NCI-H1105 (cell line): ENCODE measurements around the gene LRRFIP2.
"Not testable (repeated sequence)": the region's sequence is repeated elsewhere in the genome, so short reads cannot be mapped to it uniquely, and the experiment has no call there.

Source experiments
- DNase-seq: peaks from one replicate; lab custom pipeline; 2025; lab: John Stamatoyannopoulos, UW

Gene LRRFIP2

DNA sequence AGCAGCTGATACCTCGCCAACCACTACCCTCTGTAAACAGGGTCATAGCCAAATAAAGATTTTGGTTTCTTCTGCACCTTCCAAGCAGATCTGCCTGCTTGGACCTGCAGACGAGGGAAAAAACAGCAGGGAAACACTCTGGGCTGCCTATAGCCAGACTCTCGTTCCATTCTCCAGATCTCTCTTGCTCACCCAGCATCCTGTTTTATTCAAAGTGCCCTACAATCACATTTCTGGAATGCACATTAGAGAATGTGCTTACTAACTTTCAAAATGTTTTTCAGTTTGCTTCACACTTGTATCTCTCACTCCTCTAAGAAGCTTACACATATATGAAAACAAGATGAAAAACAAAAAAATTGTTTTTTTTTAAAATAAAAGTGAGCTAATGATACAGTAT lies 109.6 kb downstream of the LRRFIP2 start:
- DNase-seq = no peak

DNA sequence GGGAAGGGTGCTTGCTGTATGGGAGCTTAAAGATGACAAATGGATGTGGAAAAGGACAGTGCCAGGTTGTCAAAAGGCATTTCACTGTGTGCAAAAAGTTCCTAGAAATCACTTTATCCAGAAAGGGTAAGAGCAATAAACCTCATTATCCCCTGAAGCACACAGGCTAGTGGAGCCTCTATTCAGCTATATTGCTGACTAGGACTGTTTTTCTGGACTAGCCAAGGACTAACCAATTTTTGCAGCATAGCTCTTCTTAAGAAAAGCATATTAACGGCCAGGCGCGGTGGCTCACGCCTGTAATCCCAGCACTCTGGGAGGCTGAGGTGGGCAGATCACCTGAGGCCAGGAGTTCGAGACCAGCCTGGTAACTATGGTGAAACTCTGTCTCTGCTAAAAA lies 116.3 kb downstream of the LRRFIP2 start:
- no peak for DNase-seq

DNA sequence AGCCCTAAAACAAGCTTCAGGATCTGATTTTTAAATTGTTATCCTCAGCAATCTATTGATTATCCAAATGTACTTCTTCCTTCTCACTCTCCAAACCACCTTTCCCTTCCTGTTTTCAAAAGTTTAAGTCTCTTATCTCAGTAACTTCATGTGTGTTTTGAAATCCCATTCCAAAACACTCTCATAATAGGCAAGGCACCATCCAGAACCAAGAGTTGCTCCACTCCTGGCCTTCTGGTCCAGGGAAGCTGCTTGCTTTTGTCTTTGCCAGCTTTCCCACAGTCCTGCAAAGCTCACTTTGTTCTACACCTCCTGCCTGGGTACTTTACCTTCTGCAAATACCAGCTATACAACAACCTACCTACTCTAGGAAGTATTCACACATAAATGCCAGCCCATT lies 117.6 kb downstream of the LRRFIP2 start:
- DNase-seq = no peak

DNA sequence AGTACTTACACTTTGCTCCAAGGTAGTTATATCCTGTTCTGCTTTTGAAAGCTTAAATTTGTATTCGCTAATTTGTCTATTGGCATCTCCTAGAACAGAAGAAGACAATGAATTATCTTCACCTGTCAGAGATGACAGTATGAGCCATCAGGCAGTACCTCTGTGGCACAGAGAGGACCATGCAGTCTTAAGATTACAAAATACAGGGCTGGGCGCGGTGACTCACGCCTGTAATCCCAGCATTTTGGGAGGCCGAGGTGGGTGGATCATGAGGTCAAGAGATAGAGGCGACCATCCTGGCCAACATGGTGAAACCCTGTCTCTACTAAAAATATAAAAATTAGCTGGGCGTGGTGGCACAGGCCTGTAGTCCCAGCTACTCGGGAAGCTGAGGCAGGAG lies 119.3 kb downstream of the LRRFIP2 start:
- not testable (repeated sequence) for DNase-seq

DNA sequence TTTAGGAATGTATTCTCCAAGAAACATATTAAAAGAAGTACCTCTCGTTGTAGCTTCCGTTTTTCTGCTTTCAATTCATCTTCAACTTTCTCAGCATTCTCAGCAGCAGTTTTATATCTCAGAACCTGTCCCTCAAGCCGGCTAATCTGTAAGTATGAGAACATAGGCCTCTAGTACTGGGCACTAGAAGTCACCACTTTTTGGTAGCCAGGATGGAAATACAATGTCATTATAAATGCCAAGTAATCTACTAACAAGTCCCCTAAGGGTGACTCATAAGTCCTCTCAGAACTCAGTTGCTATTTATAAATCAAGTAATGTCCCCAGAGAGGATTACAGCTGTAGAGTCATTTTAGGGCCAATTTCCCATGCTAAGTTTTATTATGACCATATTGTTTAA lies 120.0 kb downstream of the LRRFIP2 start:
- no peak for DNase-seq

DNA sequence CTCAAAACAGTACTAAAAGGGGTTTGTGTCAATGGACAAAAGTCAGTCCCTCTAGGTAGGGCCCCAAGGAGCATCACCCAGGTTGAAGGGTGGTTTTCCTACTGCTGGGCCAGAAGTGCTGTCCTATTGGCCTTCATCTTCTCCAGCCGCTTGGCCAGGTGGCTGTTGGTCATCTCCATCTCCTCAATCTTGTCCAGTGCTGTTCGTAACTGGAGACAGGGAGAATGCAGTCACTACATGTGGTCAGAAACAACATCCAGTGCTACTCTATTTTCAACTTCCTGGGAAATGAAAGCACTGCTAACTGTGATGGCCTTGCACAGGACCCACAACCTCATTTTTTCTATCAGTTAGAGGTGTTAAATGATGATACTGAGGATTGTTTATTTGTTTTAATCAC lies 120.6 kb downstream of the LRRFIP2 start:
- no peak for DNase-seq

DNA sequence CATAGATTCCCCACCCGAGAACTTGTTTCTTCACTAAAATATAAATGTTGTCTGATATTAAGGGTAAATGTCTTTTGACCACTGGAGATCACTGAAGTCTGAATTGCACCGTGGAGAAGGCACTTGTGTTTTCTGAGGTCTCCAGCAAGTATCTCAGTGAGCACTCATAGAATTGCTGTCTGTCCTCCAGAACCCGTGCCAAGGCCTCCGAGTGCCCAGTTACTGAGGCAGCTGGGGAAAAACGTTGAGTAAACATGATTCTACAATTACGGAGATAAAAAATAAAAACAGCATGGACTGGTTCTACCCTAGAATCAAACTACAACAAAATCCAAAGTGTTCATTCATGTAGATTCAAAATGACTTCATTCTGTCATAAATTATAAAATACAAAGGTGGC lies 121.0 kb downstream of the LRRFIP2 start:
- no peak for DNase-seq

DNA sequence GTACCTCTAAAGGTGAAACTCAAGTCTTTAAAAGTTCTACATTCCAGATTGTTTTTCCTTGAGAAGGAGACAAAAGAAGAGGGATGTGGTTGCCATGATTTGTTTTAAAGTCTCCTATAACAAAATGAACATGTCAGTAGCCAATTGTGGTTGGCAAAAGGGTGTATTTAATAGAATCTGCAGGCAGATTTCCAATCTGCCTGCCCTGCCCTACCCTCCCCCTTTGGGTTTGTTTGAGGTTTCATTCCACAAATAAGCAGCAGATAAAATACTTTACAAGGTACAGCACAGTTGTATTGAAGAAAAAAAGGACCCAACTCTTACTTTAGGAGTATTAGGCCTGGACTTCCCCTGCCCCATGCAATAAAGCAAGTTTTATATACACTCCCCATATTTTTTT lies 121.5 kb downstream of the LRRFIP2 start:
- no peak for DNase-seq

DNA sequence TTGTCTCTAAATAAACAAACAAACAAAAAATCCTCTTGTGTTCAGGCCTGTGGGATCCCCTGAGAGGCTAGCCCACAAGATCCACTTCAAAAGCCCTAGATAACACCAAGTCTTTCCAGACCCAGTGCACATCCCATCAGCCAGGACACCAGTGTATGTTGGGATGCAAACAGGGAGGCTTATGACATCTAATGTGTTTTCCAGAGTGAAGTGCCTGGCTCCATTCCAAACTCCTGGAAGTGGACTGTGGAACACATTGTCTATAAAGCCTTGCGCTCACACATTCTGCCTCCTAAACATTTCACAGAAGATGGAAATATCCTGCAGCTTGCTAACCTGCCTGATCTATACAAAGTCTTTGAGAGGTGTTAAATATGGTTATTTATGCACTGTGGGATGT lies 124.1 kb downstream of the LRRFIP2 start:
- DNase-seq = peak; percentile 29

DNA sequence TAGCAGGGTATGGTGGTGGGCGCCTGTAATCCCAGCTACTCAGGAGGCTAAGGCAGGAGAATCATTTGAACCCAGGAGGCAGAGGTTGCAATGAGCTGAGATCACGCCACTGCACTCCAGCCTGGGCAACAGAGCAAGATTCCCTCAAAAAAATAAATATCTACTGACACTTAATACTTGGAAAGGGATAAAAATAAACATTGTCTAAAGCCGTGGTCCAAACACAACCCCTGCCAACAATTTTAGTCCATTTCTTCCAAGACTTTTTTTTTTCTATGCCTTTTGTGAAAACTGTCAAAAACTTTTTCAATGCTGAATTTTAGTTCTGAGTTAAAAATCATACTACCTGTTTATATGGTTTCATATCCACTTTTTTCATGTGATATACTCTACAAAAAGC lies 131.7 kb downstream of the LRRFIP2 start:
- not testable (repeated sequence) for DNase-seq

DNA sequence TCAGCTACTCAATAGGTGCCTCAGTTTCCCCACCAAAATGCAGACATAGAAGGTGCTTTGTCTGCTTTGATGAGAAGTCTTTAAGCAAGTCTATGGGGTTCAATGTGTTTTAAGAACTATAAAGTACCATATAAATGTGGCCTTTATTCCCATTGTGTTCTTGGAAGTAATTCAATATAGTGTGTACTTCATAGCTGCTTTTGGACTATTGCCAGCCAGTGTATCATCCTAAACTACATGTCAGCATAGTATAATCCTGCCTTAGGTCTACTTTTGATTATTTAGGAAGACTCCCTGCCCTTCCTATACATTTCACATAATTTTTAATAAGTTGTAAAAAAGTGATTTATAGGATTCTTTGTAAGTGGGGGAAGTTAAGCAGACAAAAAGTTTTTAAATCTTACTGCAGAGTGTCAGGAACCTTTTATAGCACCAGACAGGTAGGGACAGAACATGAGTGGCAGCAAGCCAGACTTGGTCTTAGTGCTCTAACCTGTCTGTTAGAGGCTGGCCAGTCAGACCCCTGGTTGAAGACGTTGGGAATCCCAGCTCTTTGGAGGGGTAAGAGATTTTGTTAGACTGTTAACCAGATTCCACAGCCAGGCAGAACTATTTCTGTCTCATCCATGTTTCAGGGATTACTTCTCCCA lies 132.7 kb downstream of the LRRFIP2 start:
- DNase-seq = no peak

DNA sequence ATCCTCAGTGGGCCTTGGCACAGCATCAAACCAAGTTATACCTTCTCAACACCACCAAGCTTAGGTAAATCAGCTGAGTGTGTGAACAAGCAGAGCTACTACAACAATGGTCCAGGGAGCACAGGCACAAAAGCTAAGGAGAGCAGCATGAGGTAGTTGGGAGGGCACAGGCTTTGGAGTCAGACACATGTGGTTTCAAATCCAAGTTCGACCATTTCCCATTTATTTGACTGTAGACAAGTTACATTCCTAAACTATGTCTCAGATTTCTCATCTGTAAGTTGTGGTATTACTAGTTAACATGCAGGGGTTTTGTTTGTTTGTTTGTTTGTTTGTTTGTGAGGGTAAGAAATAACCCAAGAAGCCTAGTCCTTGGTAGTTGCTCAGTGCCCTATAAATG lies 134.2 kb downstream of the LRRFIP2 start:
- no peak for DNase-seq

DNA sequence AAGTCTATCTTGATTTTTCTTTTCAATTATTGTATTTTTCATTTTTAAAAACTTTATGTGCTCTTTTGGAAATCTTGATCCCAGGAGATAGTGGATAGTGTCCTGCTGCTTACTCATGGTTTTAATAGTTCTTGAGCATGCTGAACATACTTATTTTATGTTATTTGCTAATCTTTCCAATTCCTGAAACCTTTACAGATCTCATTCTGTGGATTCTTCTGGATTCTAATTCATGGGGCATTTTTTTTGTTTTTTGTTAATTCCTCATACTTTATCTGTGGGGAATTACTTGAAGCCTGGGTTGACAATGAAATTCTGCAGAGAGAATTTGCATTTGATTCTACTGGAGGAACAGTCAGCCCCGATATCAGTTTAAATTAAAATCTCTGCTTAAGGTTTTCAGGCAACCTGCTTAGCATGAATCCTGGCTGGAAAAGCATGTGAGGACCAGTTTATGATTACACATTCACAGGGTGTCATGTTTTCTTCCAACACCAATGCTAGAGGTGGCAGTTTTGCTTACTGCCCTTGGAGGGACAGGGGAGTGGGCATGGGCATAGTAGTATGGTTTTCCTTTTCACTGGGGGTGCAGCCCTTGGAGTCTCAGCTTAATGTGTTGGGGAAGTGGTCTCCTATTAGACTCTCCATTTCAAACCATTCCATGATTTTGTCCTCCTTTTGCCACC lies 135.1 kb downstream of the LRRFIP2 start:
- no peak for DNase-seq

DNA sequence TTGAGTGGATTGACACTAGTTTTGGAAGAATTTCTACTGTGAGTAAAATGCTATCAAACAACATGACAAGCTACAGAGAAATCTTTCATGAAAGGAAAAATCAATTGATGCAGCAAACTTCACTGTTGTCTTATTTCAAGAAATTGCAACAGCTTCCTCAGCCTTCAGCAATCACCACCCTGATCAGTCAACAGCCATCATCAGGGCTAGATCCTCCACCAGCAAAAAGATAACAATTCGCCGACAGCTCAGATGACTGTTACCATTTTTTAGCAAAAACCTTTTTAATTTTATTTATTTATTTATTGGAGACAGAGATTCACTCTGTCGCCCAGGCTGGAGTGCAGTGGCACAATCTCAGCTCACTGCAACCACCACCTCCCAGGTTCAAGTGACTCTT lies 137.0 kb downstream of the LRRFIP2 start:
- no peak for DNase-seq

DNA sequence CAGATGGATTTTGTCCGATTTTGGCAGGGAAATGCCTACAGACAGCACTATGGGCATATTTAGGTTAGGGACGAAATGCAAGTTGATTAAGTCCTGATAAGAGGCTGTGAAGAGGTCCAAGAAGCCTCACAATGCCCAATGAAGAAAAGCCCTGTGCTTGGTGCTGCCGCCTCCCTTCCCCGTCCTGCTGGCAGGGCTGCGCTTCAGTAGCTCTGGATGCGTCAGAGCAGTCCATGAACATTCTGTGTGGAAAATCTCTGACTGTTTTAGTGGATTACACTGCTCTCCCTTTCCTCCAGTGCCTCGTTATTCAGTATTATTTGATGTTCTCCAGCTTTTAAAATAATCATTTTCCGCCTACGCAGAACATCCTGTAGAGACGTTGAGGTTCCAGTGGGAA lies 141.4 kb downstream of the LRRFIP2 start:
- no peak for DNase-seq

DNA sequence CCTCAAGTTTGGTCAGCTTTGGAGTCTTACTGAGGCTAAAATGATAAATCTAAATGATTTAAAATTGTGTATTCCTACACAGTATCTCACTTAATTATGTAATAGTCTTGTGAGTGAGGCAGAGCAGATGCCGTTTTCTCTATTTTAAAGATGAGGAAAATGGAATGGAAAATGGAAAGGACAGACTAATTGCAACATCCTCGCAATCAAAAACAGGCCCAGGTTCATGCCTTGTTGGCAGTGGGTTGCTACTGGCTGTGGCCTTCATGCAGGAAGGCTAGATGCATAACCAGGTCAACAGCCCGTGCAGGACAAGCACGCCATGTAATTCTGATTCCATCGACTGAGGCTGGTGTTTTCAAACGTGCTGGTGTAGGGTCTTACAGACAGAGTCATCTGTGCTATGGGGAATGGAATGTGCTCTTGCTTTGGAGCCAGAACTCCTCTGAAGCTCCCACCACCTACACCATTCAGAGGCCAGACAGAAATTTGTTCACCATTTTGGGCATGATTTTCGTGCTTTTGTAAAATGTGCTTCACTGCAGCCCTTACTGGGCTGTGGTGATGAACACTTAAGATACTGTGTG lies 143.2 kb downstream of the LRRFIP2 start:
- no peak for DNase-seq

DNA sequence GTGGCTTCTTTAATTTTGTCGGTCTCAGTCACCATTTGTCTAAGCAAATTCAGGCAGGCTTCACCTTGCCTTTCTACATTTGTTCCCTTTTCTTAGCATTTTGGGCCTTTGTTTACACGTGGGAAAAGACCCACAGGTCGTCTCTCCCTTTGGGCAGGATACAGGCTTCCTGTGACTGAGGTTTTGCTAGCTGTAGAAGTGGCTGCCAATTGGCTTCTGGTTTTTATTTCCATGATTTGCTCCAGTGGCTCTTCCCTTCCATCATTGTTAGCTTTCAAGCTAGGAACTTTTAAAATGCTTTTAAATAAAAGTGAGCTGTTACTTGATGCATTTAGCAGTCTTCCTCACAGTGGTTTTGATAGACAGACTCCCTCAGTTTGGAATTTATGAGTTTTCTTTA lies 143.8 kb downstream of the LRRFIP2 start:
- DNase-seq = no peak

DNA sequence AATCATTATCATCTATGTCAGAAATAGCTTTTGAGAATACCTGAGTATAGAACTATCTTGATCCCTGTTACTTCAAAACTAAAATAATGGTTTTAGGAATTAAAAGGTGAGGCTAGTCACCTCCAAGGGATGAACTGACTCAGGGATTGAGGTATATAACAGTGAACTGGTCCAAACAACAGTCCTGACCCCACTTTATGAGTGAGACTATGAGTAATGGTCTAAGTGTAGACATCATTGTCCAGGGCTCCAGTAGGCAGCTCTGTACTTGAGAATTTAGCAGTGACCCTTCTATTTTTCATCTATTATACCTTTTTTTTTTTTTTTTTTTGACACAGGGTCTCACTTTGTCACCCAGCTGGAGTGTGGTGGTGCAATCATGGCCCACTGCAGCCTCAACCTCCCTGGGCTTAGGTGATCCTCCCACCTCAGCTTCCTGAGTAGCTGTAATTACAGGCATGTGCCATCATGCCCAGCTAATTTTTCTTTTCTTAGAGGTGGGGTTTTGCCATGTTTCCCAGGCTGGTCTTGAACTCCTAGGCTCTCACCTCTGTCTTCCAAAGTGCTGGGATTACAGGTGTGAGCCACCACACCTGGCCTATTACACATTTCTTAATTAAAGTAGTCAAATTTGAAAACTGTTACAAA lies 144.7 kb downstream of the LRRFIP2 start:
- DNase-seq = no peak

DNA sequence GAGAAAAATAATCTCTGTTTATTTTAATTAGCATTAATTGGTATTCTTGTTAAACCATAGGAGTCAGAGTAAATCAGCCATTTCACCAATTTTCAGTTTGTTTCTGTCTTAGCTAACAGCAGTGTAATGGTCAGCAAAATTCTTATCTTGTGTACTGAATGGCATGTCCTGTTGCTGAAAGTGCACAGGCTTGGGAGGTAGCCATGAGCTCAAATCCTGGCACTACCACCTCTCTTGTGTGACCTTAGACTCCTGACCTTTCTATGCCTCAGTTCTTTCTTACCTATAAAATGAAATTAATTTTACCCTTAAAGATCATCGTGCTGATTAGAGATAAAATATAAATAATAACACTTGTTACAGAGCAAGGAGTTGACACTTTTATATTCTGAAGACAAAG lies 145.3 kb downstream of the LRRFIP2 start:
- no peak for DNase-seq

DNA sequence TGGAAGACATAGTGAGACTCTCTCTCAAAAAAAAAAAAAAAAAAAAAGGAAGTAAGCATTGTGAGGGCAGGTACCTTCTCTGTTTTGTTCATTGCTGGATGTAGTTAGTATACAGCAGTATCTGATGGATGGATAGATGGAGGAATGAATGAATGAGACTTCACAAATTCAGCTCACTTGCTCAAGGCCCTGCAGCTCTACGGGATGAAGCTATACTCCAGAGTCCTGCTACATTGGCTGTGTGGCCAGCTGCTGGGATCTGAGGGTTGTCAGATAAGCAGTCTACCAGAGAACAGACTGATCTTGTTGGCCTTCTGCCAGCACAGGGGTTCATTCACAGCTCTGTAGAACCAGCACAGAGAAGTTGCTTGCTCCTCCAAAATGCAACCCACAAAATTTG lies 146.1 kb downstream of the LRRFIP2 start:
- no peak for DNase-seq

DNA sequence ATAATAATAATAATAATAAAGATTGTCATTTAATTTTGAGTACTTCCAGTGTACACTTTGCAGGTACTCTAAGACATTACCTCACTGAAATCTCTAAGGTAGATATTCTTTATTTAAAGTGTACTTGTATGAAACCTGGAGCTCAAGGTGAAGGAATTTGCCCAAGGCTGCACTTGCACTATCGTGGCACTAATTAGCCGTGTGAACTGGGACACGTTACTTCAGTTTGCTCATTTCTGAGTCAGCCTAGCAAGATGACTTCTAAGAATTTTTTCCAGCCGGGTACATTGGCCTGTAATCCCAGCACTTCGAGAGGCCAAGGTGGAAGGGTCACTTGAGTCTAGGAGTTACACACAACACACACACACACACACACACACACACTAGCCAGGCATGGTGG lies 147.5 kb downstream of the LRRFIP2 start:
- no peak for DNase-seq

DNA sequence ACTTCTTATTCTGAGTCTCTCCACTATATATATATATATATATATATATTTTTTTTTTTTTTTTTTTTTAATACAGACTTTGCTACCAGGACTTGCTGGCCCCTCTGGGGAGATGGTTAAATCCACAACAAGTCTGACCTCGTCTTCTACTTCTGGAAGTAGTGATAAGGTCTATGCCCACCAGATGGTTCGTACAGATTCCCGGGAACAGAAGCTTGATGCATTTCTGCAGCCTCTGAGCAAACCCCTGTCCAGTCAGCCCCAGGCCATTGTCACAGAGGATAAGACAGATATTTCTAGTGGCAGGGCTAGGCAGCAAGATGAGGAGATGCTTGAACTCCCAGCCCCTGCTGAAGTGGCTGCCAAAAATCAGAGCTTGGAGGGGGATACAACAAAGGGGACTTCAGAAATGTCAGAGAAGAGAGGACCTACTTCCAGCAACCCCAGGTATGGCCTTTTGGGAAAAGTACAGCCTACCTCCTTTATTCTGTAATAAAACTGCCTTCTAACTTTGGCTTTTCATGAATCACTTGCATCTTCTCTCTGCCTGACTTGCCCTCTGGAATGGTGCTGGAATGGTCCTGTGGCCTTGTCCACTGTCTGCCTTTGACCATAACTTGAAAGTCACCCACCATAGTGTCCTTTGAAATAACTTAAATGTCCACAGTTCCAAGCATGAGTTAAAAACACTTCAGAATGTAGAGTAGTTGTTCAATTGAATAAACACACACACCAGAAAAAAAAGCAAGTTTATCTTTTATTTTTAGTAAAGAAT lies 148.6 kb downstream of the LRRFIP2 start:
- DNase-seq = no peak
